CD4-positive, alpha-beta T cell treated with Interleukin-6 at 100 ng/mL for 8 hours (primary cell): ENCODE measurements around the gene RAD1.

Source experiments
- DNase-seq: peaks from one replicate; pipeline ENCODE4 v3.0.0-alpha.2; 2020; ENCODE audit warnings: mixed read lengths, low spot score

The RAD1 gene

DNA sequence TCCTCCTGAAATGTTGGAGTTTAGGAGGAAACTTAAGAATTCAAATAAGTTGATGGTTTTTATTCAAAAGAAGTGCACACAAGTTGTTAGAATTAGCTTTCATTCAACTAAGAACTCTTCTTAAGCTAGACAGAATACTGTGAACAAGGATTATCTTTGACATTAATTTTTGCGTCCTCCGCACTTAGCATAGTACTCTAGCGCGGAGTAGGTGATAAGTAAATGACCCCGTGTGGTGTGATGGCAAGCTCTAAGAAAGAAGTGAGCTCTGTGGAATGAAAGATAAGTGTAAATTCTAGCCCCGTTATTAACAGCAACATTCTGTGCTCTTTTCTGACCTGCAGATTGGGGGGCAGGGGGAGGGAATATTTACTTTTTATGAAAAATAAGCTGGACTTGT, 1.2 kb upstream of the RAD1 start:
- DNase-seq = no peak

DNA sequence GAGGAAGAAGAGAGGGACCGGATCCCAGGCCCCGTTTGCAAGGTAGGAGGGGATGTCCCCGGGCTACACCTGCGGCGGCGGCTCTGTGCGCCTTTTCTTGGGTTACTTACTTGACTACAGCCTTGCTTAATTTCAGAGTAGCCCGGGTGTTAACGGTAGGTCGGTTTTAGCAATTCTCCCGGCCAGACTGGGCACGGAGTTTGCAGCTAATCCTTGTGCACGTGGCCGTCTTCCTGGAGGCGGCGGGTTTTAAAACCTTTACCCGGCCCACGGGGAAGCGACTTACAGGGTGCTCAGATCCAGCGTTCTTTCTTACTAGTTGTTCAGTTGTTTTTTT, 520 bp upstream of the RAD1 start:
- no peak for DNase-seq

DNA sequence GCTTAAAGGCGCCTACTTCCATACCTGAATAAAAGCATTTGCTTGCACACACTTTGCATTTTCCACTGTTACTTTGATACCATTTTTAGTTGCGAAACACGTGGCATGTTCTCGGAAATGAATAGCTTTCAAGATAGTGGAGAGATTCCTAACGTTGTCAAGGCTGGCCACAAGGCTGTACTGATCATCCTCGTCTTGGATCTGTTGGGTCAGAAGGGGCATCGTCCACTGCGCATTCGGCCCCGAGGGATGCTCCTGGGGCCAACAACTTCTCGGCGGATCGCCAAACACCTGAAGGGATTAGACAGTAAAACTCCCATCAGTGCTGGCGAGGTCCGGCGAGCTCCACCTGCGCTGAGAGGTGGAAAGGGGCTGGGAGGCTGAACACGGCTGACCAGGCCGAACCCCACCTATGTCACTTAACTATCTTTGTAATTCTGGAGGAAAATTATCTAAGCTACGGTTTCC, 599 bp downstream of the RAD1 start:
- DNase-seq = no peak

DNA sequence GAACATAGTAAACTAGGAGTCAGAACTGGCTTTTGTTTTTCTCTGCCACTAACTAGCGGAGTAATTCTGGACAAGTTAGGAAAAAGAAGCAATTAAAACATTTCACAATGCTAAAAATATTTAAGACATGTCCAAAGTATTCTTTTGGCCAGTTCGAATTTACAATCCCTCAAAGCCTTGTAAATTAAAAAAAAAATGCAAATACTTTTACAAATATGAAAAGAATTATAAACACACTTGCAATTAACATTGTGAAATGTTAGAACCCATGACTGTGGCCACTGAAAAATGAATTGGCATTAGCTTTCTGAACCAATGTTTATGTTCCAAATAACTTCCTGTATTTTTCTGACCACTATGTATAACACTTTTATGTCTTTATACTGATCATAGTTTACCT, 2.2 kb downstream of the RAD1 start:
- no peak for DNase-seq

DNA sequence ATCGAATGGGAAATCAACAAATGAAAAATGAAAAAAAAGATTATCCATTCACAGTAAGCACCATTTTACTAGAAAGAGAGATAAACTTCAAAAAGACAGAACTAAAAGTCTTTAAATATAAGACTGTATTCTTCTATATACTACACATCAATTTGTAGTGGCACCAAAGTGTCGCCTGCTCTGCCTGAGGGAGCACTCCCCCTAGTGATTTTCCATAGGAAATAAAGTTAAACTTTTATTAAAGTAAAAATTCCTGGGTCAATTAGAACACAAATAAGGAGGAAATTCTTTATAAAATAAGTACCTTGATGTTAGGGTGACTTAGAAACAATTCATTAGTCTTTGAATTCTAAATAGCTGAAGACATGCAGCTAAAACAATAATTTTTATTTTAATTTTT, 9.7 kb downstream of the RAD1 start:
- DNase-seq = no peak

DNA sequence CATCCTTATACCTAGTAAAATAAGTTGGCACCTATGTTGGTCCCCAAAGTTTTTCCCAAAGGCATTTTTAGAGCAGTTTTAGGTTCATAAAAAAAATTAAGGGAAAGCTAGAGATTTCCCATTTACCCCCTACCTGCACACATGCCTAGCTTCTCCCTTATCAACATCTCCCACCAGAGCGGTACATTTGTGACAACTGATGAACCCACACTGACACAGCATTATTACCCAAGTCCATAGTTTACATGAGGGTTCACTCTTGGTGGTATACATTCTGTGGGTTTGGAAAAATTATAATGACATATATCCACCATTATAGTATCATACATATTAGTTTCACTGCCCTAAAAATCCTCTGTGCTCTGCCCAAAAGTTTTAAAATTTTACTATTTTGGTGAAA, 12.0 kb downstream of the RAD1 start:
- no peak for DNase-seq

DNA sequence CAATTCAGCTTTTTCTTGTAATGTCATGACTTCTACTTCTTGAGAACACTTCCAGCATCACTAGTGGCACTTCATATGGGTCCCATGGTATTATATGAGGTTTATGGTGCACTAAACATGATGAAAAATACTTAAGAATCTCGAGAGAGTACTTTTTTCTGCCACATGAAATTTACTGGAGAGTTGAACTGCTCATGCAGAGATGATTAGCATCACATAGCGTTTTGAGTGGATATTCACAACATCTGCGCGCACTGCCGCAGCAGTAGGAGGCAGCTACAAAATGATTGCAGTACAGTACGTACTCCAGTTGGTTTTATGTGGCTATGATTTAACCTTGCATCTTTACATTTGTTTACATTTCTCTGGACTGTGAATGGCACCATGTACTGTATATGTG, 14.7 kb downstream of the RAD1 start:
- DNase-seq = no peak

DNA sequence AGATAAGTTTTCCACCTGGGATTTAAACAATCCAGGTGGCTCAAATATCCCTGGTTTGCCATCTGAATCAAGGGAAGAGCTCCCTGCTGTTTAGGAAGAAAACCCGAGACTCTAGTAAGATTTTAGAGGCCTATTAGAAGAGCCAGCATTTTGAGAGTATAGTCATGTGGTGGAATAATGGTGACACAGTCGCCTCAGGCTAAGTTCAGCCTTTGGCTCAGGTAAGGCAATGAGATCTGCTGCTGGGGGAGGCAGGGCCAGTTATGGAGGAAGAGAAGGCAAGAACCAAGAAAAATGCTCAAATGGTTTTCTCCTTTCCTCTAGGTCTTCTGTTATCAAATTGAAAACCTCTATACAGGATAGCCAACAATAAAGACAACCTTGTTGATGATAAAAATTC, 16.2 kb downstream of the RAD1 start:
- DNase-seq = no peak

DNA sequence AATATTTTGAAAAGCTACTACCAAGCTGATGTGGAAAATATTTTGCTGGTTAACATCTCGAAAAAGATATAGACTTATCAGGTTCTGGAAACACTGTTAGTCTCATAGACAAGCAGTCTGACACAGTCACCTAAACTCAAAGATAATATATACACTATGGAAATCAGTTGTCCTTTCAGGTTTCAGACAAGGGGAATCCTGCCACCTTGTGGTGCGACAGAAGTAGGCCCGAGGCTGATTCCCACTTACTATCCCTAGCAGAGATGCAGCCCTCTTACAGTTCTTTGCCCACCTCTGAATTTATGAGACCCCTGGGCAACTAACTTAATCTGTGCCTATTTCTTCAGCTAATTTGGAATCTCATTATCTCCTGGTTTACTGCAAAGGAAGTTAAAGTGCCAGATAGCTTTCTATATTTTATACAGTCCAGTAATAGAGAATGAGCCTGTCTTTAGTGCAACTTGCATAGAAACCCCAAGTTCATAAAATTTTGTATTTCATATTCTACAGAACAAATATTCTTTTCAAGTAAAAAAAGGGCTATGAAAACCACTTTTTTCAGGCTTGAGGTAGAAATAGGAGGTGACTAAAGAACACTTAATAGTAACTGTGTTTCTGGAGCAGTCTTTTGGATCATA, 16.9 kb downstream of the RAD1 start:
- peak; percentile 49 for DNase-seq

DNA sequence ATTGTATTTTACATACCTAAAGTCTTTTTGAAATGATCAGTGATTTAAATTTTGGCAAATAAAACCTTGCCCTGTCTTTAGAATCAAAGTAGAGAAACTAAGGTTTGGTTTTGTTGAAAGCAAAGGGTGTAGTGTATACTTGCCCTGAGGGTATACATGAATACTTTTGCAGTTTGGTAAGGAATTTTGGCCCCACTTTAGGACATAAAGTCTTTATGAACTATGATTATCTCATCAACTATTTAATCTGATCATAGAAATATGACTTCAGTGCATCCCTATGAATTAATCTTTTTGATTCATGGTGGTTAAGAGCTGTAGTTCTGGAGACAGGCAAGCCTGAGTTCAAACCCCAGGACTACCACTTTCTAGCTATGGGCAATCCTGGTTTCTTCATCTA, 17.7 kb downstream of the RAD1 start:
- no peak for DNase-seq

DNA sequence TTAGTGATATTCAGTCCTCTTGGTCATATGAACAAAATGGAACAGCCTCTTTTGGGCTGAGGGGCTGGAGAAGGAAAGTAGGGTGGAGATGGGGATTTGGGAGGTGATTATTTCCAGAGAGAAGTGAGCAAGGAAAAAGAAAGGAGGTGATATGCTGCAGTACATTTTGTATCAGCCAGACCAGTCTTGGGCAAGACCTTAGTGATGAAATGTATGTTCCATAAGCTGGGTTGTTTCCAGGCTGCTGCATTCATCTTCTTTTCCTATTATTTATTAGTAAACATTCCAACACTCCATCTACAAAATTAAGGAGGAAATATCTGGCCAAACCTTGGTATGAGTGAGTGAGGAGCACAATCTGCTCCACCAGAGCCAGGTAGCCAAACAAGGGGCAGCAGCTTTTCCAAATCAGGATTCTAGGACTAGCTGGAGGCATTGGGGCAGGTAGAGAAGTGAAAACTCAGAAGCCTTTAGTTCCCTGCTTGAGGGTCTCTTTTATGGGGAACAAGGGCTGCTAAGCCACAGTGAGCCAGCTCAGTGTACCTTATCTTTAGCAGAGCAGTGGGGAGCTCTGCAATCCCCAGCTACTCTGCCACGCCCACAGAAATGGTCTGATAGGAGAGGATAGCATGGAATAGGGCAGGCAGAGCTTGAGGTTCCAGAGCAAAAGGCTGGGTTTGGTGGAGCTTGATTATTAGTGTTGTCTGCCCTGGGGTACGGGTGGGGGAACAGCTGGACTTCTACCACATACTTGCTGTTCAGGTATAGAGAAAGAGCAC, 19.5 kb downstream of the RAD1 start:
- no peak for DNase-seq

DNA sequence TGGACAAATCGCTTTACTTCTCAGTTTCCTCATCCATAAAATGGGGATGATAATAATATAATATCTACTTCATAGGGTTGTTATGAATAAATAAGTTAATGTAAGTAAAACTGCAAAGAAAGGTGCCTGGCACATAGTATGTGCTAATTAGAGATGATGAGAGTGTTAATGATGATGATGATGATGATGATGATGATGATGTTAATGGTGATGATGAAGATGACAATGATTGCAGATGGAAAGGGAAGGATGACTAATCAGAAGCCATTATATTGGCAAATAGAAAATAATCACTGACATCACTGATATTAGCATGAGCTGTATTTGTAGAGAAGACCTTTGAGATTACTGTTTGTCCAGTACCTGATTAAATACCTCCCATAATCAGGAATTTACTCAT, 20.6 kb downstream of the RAD1 start:
- no peak for DNase-seq

DNA sequence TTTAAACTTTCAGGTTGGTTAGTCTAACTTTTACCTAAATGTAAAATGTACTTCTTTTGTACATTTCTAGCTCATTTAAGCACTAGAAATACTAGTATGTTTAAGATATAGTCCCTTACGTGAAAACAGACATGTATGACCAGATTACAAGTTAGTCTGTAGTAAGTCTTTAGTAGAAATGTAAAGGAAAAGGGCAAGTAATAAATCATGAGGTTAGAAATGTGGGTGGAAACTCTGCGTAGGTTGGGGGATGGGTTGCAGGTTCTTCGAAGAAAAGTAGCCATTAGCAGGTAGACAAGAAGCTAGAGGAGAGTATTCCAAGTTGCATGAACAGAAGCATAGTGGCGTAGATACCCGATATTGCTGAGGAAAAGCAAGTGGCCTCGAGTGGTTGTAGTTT, 22.9 kb downstream of the RAD1 start:
- DNase-seq = no peak

DNA sequence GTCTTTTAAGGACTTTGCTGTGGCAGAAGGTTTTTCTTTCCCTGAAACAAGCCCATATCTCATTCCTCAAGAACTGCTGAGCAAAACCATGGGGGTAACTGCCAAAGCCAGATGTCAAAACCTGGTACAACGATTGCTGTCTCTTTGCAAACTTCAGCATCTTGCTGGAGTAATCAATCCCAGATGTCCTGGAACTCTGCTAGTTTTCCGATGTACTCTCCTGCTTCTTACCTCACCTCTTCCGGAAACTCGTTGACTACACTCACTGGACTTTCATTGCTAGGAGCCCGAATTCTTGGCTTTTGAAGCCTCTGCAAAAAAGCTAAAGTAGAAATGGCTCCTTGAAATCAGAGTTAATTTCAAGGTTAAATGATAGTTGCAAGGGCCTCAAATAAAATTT, 23.3 kb downstream of the RAD1 start:
- DNase-seq = no peak

DNA sequence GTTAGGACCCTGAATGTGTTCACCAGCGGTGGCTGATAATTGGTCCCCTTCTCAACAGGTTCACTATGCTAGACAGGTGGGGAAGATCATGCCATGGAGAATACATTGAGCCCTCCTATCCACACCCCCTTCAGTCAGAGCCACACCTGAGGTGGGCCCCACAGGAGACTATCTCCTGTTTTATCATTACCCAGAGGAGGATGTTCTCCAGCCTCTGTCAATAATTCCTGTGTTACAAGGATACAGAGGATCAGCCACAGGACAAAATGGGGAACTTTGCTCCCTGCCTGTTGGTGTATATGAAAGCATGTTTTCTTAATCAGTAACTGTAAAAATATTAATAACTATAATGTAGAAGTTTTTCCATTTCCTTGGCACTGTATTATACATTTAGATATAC, 25.9 kb downstream of the RAD1 start:
- no peak for DNase-seq

DNA sequence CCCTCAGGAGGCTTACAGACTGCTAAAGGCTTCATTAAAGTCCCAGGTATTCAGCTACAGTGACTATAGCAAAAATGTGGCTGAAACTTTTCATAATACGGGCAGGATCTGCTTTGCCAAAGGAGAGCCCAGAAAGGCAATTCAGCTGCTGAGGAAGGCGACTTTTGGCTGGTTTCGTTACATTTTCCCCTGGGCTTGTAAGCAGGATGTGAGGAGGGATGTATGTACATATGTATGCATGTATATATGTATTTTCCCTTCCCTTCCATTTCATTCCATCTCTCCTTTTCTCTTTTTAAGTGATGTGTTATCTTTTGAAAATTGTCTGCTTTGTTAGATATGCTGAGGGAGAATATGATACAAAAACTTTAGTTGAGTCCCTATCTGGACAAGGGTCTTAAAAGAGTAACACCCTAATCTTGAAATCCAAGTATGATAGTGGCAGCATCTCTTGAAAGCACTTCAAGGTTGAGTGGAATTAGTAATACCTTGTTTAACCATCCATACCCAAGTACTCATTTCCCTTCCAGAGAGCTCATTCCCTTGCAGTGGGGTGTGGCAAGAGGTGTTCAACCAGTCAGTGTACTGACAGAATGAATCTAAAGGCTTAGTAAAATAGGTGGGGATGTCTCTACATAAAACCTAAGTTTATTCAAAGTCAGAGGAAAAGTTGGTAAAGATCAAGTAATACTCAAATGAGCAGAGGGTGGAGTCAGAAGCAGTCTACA, 28.7 kb downstream of the RAD1 start:
- DNase-seq = no peak

DNA sequence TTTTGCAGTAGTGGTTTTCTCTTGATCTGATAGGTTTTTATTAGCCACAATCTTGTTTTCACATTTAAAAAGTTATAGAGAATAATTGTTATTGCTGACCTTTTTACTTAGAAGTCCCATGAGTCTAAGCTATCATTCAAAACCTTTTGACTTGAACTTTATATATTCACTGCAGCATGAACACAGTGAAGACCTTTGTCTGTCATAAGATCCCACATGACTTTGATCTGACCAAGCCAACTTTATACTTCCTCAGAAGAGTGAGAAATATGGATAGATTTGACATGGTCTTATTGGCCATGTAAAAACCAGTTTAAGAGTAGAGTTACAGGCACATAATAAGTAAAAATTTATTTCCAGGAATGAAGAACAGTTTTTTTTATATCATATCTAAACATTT, 34.1 kb downstream of the RAD1 start:
- DNase-seq = no peak

DNA sequence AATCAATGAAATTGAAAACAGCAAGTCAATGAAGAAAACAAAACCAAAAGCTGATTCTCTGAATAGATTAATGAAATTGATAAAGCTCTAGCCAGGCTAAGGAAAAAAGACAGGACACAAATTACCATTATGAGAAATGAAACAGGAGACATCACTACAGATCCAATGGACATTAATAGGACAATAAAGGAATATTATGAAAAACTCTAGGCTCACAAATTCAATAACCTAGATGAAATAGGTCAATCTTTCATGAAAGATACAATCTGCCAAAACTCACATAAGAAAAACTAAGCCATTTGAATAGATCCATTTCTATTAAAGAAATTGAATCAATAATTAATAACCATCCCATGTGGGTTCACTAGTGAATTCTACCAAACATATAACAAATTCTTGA, 39.0 kb downstream of the RAD1 start:
- DNase-seq = no peak

DNA sequence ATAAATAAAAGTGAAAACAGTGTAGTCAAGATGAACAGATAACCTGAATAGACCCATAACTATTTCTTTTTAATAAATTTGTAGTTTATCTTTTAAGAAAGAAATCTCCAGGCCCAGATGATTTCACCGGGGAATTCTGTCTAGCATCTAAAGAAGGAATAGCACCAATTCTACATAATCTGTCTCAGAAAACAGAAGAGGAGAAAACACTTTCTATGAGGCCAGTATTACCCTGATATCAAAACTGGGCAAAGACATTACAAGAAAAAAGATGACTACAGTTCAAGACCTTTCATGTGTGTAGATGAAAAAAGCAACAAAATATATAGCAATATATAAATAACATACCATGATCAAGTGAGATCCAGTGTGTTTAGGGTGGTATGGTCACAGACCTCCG, 44.9 kb downstream of the RAD1 start:
- no peak for DNase-seq

DNA sequence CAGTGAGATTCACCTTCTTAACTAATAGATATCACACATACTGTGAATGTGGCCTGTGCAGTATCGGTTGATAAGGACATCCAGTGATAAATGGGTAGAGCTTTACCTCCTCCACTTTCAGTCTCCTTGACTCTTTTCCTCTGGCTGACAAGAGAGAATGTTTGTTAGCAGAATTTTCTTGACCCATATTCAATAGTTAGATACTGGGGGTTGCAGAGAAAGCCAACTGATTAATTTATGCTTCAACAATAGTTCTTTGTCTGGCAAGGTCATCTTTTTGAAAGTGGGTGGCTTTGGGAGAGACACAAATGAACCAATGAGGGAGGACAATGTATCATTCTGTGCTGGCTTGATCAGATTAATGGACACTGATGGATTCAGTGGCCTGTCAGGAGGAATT, 46.0 kb downstream of the RAD1 start:
- no peak for DNase-seq

DNA sequence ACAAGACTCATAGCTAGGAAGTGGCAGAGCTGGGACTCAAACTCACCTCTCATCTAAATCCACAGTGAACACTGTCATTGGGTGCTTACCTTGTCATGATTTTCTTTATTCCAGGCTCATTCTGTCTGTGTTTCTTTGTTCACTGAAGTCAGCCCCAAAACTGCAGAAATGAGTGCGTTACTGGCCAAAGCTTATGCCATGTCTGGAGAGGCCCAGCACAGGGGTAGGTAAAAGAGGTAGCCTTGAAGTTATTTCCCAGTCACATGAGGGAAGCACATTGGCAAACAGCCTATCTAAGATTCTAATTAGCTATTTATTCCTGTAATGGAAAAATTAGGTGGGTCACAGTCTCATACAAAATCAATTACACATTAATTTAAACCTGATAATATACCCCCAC, 46.5 kb downstream of the RAD1 start:
- no peak for DNase-seq

DNA sequence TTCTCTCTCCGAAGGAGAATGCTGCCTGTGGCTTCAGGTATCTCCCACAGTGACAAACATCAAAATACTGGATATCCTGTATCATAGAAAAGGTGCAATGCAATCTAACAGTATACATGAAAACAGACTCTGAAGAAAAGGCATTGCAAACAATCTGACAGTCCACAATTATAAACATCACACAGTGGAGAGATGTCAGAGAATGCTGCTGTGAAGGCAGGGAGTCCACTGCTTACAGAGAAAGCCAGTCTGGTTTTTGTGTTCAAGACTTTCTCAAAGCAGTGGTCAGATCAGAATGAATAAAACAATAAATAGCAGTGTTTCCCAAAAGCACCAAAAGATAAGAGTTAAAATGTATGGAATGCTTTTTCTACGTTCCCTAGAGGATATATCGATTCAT, 47.6 kb downstream of the RAD1 start:
- DNase-seq = no peak

DNA sequence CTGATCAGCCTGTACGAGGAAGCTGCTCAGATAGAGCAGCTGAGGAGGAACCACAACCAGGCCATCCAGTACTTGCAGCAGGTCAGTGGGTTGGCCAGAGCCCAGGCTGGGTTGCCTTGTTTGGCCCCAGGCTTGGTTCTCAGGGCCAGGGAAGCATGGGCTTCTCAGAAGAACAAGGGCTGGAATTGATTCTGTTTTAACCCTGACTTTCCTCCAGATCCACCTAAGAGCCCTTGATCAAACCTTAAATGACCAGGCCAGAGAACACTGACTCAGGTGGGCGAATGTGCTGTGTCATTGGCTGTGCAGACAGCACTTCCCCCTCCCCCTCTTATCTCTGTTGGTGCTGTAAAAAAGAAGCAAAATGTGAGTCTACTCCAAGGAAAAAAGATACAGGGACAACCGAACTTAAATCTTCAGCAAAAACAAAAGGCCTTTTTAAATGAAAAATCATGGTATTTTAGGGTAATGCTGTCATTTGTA, 48.3 kb downstream of the RAD1 start:
- no peak for DNase-seq
